ENCODE results near the gene RFLNA.

- TF ChIP-seq, protein P1, sequence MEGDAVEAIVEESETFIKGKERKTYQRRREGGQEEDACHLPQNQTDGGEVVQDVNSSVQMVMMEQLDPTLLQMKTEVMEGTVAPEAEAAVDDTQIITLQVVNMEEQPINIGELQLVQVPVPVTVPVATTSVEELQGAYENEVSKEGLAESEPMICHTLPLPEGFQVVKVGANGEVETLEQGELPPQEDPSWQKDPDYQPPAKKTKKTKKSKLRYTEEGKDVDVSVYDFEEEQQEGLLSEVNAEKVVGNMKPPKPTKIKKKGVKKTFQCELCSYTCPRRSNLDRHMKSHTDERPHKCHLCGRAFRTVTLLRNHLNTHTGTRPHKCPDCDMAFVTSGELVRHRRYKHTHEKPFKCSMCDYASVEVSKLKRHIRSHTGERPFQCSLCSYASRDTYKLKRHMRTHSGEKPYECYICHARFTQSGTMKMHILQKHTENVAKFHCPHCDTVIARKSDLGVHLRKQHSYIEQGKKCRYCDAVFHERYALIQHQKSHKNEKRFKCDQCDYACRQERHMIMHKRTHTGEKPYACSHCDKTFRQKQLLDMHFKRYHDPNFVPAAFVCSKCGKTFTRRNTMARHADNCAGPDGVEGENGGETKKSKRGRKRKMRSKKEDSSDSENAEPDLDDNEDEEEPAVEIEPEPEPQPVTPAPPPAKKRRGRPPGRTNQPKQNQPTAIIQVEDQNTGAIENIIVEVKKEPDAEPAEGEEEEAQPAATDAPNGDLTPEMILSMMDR (IDR thresholded peaks at IDR 0.05): no peak
- no peak for TF ChIP-seq POLR2A (IDR thresholded peaks at IDR 0.05)
Measured at GRCh38 chr12:124289634-124290600, 5.0 kb upstream of the RFLNA start.

All from uterus (tissue), 2 donors.